ENCODE data around the gene MGME1.

Gene MGME1

GRCh38 chr20:17933121-17933520 lies 35.7 kb upstream of the MGME1 start:
- H3K4me3 ChIP-seq (ENCODE audit: low read depth in 1 of 2, low read length in 2 of 2), result no peak overlapping the region
- peaks cover 13 to 29% of the 10 kb centered on the region in 2 donors for H3K4me1 ChIP-seq (ENCODE audit: control insufficient read depth in 1 of 2, insufficient read depth in 2 of 2, low read length in 2 of 2)
- peaks cover 0 to 3% of the 10 kb centered on the region in 2 donors for H3K9me3 ChIP-seq (ENCODE audit: control insufficient read depth in 1 of 2, low read length in 2 of 2)
- no peaks in the 10 kb centered on the region for H3K27me3 ChIP-seq (ENCODE audit: control insufficient read depth in 1 of 2, insufficient read depth in 2 of 2, low read length in 2 of 2)
- H3K36me3 ChIP-seq (ENCODE audit: control insufficient read depth in 1 of 2, insufficient read depth in 2 of 2, low read length in 2 of 2), result no peaks in the 10 kb centered on the region
- no peak overlapping the region for H3K27ac ChIP-seq (ENCODE audit: low read depth, low read length)
- H3K9ac ChIP-seq (ENCODE audit: low read depth in 1 of 2, low read length in 2 of 2), result no peak overlapping the region

- no peaks in the 10 kb centered on the region for H3K36me3 ChIP-seq (ENCODE audit: control insufficient read depth in 1 of 2, insufficient read depth in 2 of 2, low read length in 2 of 2)
- peaks cover 0 to 3% of the 10 kb centered on the region in 2 donors for H3K9me3 ChIP-seq (ENCODE audit: control insufficient read depth in 1 of 2, low read length in 2 of 2)
- H3K4me3 ChIP-seq (ENCODE audit: low read depth in 1 of 2, low read length in 2 of 2), result no peak overlapping the region
- H3K4me1 ChIP-seq (ENCODE audit: control insufficient read depth in 1 of 2, insufficient read depth in 2 of 2, low read length in 2 of 2), result peaks cover 9 to 27% of the 10 kb centered on the region in 2 donors
- no peak overlapping the region for H3K9ac ChIP-seq (ENCODE audit: low read depth in 1 of 2, low read length in 2 of 2)
- H3K27ac ChIP-seq (ENCODE audit: low read depth, low read length), result no peak overlapping the region
- H3K27me3 ChIP-seq (ENCODE audit: control insufficient read depth in 1 of 2, insufficient read depth in 2 of 2, low read length in 2 of 2), result no peaks in the 10 kb centered on the region
Observed at GRCh38 chr20:17933711-17934110, 35.1 kb upstream of the MGME1 start.

- Histone ChIP-seq H3K4me3 (ENCODE audit: low read depth in 1 of 2, low read length in 2 of 2) (no peak overlapping the region), H3K36me3 (ENCODE audit: control insufficient read depth in 1 of 2, insufficient read depth in 2 of 2, low read length in 2 of 2) (no peaks in the 10 kb centered on the region), H3K27ac (ENCODE audit: low read depth, low read length) (no peak overlapping the region), H3K9ac (ENCODE audit: low read depth in 1 of 2, low read length in 2 of 2) (no peak overlapping the region), H3K4me1 (ENCODE audit: control insufficient read depth in 1 of 2, insufficient read depth in 2 of 2, low read length in 2 of 2) (peaks cover 14 to 26% of the 10 kb centered on the region in 2 donors), H3K9me3 (ENCODE audit: control insufficient read depth in 1 of 2, low read length in 2 of 2) (peaks cover 0 to 3% of the 10 kb centered on the region in 2 donors), H3K27me3 (ENCODE audit: control insufficient read depth in 1 of 2, insufficient read depth in 2 of 2, low read length in 2 of 2) (no peaks in the 10 kb centered on the region)
Observed at GRCh38 chr20:17934141-17934862, 34.5 kb upstream of the MGME1 start.

GRCh38 chr20:17935186-17935585 lies 33.6 kb upstream of the MGME1 start:
- H3K9ac ChIP-seq (ENCODE audit: low read depth in 1 of 2, low read length in 2 of 2), result no peak overlapping the region
- H3K27me3 ChIP-seq (ENCODE audit: control insufficient read depth in 1 of 2, insufficient read depth in 2 of 2, low read length in 2 of 2), result no peaks in the 10 kb centered on the region
- H3K4me3 ChIP-seq (ENCODE audit: low read depth in 1 of 2, low read length in 2 of 2), result no peak overlapping the region
- no peak overlapping the region for H3K27ac ChIP-seq (ENCODE audit: low read depth, low read length)
- H3K36me3 ChIP-seq (ENCODE audit: control insufficient read depth in 1 of 2, insufficient read depth in 2 of 2, low read length in 2 of 2), result no peaks in the 10 kb centered on the region
- H3K4me1 ChIP-seq (ENCODE audit: control insufficient read depth in 1 of 2, insufficient read depth in 2 of 2, low read length in 2 of 2), result peaks cover 16 to 32% of the 10 kb centered on the region in 2 donors
- peaks cover 0 to 3% of the 10 kb centered on the region in 2 donors for H3K9me3 ChIP-seq (ENCODE audit: control insufficient read depth in 1 of 2, low read length in 2 of 2)

- no peak overlapping the region for H3K27ac ChIP-seq (ENCODE audit: low read depth, low read length)
- no peak overlapping the region for H3K9ac ChIP-seq (ENCODE audit: low read depth in 1 of 2, low read length in 2 of 2)
- peaks cover 0 to 3% of the 10 kb centered on the region in 2 donors for H3K9me3 ChIP-seq (ENCODE audit: control insufficient read depth in 1 of 2, low read length in 2 of 2)
- no peak overlapping the region for H3K4me3 ChIP-seq (ENCODE audit: low read depth in 1 of 2, low read length in 2 of 2)
- peaks cover 0 to 5% of the 10 kb centered on the region in 2 donors for H3K36me3 ChIP-seq (ENCODE audit: control insufficient read depth in 1 of 2, insufficient read depth in 2 of 2, low read length in 2 of 2)
- peaks cover 16 to 32% of the 10 kb centered on the region in 2 donors for H3K4me1 ChIP-seq (ENCODE audit: control insufficient read depth in 1 of 2, insufficient read depth in 2 of 2, low read length in 2 of 2)
- H3K27me3 ChIP-seq (ENCODE audit: control insufficient read depth in 1 of 2, insufficient read depth in 2 of 2, low read length in 2 of 2), result no peaks in the 10 kb centered on the region
Observed at GRCh38 chr20:17935761-17936160, 33.1 kb upstream of the MGME1 start.

GRCh38 chr20:17936286-17936760 lies 32.5 kb upstream of the MGME1 start:
- Histone ChIP-seq H3K9me3 (ENCODE audit: control insufficient read depth in 1 of 2, low read length in 2 of 2) (peaks cover 0 to 3% of the 10 kb centered on the region in 2 donors), H3K9ac (ENCODE audit: low read depth in 1 of 2, low read length in 2 of 2) (peak overlapping the region in 1 of 2 donors; percentile 18), H3K36me3 (ENCODE audit: control insufficient read depth in 1 of 2, insufficient read depth in 2 of 2, low read length in 2 of 2) (peaks cover 3 to 11% of the 10 kb centered on the region in 2 donors), H3K4me3 (ENCODE audit: low read depth in 1 of 2, low read length in 2 of 2) (no peak overlapping the region), H3K27ac (ENCODE audit: low read depth, low read length) (no peak overlapping the region), H3K4me1 (ENCODE audit: control insufficient read depth in 1 of 2, insufficient read depth in 2 of 2, low read length in 2 of 2) (peaks cover 16 to 32% of the 10 kb centered on the region in 2 donors), H3K27me3 (ENCODE audit: control insufficient read depth in 1 of 2, insufficient read depth in 2 of 2, low read length in 2 of 2) (no peaks in the 10 kb centered on the region)

- no peaks in the 10 kb centered on the region for H3K27me3 ChIP-seq (ENCODE audit: control insufficient read depth in 1 of 2, insufficient read depth in 2 of 2, low read length in 2 of 2)
- H3K9me3 ChIP-seq (ENCODE audit: control insufficient read depth in 1 of 2, low read length in 2 of 2), result no peaks in the 10 kb centered on the region
- peak overlapping the region in 1 of 2 donors; percentile 18 for H3K9ac ChIP-seq (ENCODE audit: low read depth in 1 of 2, low read length in 2 of 2)
- no peak overlapping the region for H3K27ac ChIP-seq (ENCODE audit: low read depth, low read length)
- peaks cover 9 to 18% of the 10 kb centered on the region in 2 donors for H3K36me3 ChIP-seq (ENCODE audit: control insufficient read depth in 1 of 2, insufficient read depth in 2 of 2, low read length in 2 of 2)
- H3K4me1 ChIP-seq (ENCODE audit: control insufficient read depth in 1 of 2, insufficient read depth in 2 of 2, low read length in 2 of 2), result peaks cover 16 to 32% of the 10 kb centered on the region in 2 donors
- H3K4me3 ChIP-seq (ENCODE audit: low read depth in 1 of 2, low read length in 2 of 2), result no peak overlapping the region
Observed at GRCh38 chr20:17936761-17937732, 31.8 kb upstream of the MGME1 start.

- H3K4me1 ChIP-seq (ENCODE audit: control insufficient read depth in 1 of 2, insufficient read depth in 2 of 2, low read length in 2 of 2), result peaks cover 16 to 32% of the 10 kb centered on the region in 2 donors
- no peak overlapping the region for H3K9ac ChIP-seq (ENCODE audit: low read depth in 1 of 2, low read length in 2 of 2)
- peak overlapping the region in 1 of 2 donors; percentile 26 for H3K4me3 ChIP-seq (ENCODE audit: low read depth in 1 of 2, low read length in 2 of 2)
- no peaks in the 10 kb centered on the region for H3K27me3 ChIP-seq (ENCODE audit: control insufficient read depth in 1 of 2, insufficient read depth in 2 of 2, low read length in 2 of 2)
- H3K27ac ChIP-seq (ENCODE audit: low read depth, low read length), result no peak overlapping the region
- H3K9me3 ChIP-seq (ENCODE audit: control insufficient read depth in 1 of 2, low read length in 2 of 2), result no peaks in the 10 kb centered on the region
- H3K36me3 ChIP-seq (ENCODE audit: control insufficient read depth in 1 of 2, insufficient read depth in 2 of 2, low read length in 2 of 2), result peaks cover 18 to 35% of the 10 kb centered on the region in 2 donors
Observed at GRCh38 chr20:17938871-17939619, 29.8 kb upstream of the MGME1 start.

GRCh38 chr20:17939622-17940223 lies 29.1 kb upstream of the MGME1 start:
- no peaks in the 10 kb centered on the region for H3K9me3 ChIP-seq (ENCODE audit: control insufficient read depth in 1 of 2, low read length in 2 of 2)
- no peaks in the 10 kb centered on the region for H3K27me3 ChIP-seq (ENCODE audit: control insufficient read depth in 1 of 2, insufficient read depth in 2 of 2, low read length in 2 of 2)
- peaks cover 16 to 32% of the 10 kb centered on the region in 2 donors for H3K4me1 ChIP-seq (ENCODE audit: control insufficient read depth in 1 of 2, insufficient read depth in 2 of 2, low read length in 2 of 2)
- H3K9ac ChIP-seq (ENCODE audit: low read depth in 1 of 2, low read length in 2 of 2), result no peak overlapping the region
- H3K27ac ChIP-seq (ENCODE audit: low read depth, low read length), result no peak overlapping the region
- H3K4me3 ChIP-seq (ENCODE audit: low read depth in 1 of 2, low read length in 2 of 2), result no peak overlapping the region
- peaks cover 18 to 37% of the 10 kb centered on the region in 2 donors for H3K36me3 ChIP-seq (ENCODE audit: control insufficient read depth in 1 of 2, insufficient read depth in 2 of 2, low read length in 2 of 2)

Data from duodenal mucosa (tissue), 2 donors.